AG09309 (cell line): ENCODE results near the gene HOXB8.

Experiments
- DNase-seq: peaks from one replicate; pipeline ENCODE4 v3.0.0-alpha.2; 2010; ENCODE audit warnings: low read depth
- H3K4me3 ChIP-seq: 2 replicates; pipeline ENCODE4 v1.5.1; 2011; ENCODE audit warnings: mild to moderate bottlenecking, low read depth, low read length, moderate library complexity; ENCODE audit not compliant: control insufficient read depth
- TF ChIP-seq, protein P1 (sequence below): IDR thresholded peaks from 2 replicates; pipeline ENCODE4 v1.5.1; 2011; ENCODE audit warnings: mild to moderate bottlenecking, low read depth, low read length, inconsistent platforms; ENCODE audit not compliant: insufficient read depth, control insufficient read depth; ENCODE audit errors: missing control alignments

Gene HOXB8

DNA sequence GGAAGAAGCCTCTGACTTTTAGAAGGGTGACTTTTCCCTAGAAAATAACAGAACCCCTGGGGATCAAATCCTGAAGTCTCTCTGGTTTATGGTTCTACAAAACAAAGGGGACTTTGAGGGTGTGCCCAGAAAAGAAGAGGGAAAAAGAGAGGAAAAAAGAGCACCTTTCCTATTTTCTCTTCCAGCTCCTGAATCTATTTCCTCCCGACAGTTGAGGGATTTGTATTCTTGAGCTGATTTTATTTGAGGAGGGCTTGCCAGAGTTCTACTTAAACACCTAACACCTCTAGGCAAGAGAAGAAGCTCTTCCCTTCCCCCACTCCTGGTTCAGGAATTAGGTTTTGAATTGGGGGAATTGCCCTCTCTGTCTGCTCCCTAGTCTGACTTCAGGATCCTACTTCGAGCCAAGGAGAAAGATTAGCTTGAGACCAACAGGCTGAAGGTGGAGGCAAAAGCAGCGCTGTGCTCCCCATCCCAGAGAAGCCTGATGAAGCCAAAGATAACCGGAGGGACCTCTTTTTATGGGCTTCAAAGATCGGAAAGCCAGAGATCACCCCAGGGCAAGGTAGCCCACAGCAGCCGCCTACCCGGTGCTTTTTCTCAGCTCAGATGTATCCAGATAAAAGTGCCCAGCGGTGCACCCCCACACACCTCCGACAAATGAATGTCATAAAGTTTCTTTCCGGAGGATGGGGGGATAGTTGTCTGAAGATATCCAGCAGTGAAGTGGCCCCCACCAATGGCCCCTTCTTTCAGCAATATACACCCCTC is 25.8 kb downstream of the HOXB8 start:
- no peak overlapping the region for H3K4me3 ChIP-seq
- TF ChIP-seq, protein P1, sequence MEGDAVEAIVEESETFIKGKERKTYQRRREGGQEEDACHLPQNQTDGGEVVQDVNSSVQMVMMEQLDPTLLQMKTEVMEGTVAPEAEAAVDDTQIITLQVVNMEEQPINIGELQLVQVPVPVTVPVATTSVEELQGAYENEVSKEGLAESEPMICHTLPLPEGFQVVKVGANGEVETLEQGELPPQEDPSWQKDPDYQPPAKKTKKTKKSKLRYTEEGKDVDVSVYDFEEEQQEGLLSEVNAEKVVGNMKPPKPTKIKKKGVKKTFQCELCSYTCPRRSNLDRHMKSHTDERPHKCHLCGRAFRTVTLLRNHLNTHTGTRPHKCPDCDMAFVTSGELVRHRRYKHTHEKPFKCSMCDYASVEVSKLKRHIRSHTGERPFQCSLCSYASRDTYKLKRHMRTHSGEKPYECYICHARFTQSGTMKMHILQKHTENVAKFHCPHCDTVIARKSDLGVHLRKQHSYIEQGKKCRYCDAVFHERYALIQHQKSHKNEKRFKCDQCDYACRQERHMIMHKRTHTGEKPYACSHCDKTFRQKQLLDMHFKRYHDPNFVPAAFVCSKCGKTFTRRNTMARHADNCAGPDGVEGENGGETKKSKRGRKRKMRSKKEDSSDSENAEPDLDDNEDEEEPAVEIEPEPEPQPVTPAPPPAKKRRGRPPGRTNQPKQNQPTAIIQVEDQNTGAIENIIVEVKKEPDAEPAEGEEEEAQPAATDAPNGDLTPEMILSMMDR: no peak
- DNase-seq: no peak

DNA sequence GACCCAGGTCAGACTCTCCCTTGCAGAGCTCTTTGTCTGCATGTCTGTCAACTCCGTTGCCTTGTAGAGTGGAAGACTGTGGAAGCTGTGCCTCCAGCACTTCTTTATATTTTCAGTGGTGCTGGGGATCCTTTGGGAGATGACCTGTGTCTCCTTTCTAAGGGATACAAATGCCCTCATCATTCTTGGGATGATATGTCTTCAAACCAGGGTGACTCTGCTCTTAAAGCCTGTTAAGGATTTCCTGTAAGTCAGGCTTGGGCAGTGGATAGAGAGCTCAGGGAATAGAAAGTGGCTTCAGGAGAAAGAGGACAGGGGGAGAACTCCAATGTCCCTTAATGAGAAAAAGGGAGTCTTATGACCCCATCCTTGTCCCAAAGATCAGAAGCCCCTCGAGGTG is 26.6 kb downstream of the HOXB8 start:
- no peak overlapping the region for H3K4me3 ChIP-seq
- TF ChIP-seq, protein P1: no peak
- no peak for DNase-seq

DNA sequence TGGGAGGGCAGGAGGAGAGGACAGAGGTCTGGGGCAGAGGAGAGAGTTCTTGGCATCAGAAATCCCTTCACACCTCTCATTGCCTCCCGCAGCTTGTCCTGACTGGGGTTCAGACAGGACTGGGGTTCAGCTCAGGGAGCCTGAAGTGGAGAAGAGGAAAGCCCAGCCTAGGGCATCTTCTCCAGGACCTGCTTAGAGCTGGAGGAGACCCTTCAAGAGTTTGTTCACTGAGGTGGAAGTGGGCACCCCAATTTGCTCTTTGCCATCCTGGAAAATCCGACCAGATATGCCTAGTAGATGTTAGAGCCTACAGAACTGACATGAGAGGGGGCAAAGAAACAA is 27.0 kb downstream of the HOXB8 start:
- H3K4me3 ChIP-seq: no peak overlapping the region
- DNase-seq: no peak
- TF ChIP-seq, protein P1: no peak

DNA sequence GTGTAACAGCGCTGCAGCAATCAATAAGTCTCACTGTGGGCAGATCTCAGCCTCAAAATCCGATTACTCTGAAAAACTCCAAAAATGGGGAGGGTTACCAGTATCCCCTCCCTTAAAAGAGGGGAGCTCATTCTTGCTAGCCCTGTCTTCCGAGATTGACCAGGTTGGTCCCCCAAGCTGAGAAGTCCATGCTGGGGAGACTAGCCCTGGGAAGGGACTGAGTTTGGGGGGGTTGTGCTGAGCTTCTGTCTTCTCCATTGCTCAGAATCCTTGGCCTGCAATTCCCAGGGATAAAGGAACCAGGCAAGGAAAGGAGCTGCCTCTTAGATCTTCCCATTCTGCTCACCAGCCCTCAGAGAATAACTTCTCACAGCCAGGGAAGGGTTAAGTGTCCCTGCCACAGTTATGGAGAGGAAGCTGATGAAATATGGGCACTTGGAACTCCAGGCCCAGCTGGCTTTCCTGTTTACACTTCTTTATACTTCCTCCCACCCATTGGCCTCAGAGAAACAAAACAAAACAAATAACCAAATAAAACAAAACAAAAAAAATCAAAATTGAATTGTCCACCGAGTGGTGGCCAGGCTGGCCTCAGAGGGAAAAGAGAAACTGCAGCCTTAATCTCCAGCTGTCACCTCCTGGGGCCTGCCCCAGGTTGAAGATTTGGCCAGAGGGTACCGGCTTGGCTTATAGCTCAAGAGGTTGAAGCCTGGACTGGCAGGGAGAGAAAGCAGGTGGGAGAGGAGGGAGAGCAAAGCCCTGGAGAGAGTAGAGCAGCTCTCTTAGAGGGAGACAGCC is 27.6 kb downstream of the HOXB8 start:
- no peak for DNase-seq
- no peak overlapping the region for H3K4me3 ChIP-seq
- TF ChIP-seq, protein P1: no peak

DNA sequence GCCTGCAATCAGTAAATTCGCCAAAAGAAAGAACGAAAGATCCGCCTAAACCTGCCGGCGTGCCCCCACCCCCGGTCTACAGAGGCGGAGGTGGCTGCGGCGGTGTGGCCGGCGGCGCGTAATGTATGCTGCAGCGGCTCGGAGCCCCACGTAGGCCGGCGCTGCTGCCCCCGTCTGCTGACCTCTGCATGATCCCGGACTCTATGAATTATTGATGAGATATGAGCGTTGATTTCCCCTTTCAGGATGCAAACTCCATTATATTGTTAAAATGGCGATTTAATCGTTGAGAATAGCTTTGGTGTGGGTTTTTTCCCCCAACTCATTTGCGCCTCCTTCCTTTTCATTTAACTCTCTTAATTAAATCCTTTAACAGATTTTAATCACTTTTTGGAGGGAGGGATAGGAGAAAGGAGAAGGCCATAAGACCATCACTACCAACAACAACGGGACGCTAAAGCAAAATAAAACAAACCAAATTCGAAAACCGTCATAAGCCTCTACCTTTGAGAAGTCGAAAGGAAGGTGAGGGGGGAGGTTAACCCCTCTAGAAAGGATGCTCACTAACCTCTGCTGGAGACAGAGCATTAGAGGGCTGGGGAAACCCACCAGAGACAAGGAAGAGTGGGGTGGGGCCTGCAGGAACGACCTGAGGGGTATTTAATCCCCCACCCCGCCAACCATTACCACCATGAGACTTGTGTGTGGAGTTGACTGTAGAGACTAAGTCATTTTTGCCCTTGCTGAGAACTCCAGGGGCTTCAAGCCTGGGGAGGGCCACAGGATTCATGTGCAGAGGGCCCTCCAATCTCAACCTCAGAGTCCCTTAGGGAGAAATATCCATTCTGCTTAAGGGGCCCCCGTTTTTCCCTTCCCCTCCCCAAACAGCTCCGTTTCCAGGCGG is 28.5 kb downstream of the HOXB8 start:
- DNase-seq: no peak
- H3K4me3 ChIP-seq: no peak overlapping the region
- TF ChIP-seq, protein P1: no peak

DNA sequence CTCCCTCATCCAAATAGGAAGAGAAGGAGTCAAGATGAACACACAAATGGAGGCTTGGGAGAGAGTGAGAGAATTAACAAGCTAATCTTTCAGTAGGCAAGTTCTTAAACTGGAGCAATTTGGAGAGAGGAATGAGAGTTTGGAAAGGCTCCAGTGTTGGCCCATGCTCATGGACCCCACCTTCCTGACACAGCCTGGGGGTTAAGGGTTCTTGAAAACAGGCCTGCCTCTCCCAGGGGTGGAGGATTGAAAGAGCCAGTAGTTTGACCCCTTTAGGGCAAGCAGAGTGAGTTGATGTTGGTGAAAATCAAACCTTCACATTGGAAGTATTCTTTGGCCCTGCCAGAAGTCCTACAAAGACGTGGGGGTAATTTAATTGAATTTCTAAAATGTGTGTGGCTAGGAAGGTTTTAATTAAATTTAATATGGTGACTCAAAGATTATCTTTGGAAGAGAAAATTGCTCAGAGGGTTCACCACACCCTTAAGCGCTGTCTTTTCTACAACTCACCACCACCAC is 30.8 kb downstream of the HOXB8 start:
- TF ChIP-seq, protein P1: no peak
- DNase-seq: no peak
- H3K4me3 ChIP-seq: no peak overlapping the region
